Subcutaneous abdominal adipose tissue (tissue), 5 donors: ENCODE results near the gene ANO10.

Source experiments
- H3K27ac ChIP-seq: one replicate; pipeline ENCODE4 v1.7.0; 2013; ENCODE audit warnings: low read depth, mild to moderate bottlenecking, inconsistent platforms, low read length, moderate library complexity
- H3K27me3 ChIP-seq, 5 donors: one replicate each; pipeline ENCODE4 v1.7.0; 2013; ENCODE audit warnings: low read length in 5 of 5, inconsistent platforms in 1 of 5; ENCODE audit not compliant: control insufficient read depth in 5 of 5, insufficient read depth in 4 of 5
- H3K36me3 ChIP-seq, 5 donors: one replicate each; pipeline ENCODE4 v1.7.0; 2013; ENCODE audit warnings: low read length in 5 of 5; ENCODE audit not compliant: control insufficient read depth in 5 of 5, insufficient read depth in 5 of 5
- H3K4me1 ChIP-seq, 5 donors: one replicate each; pipeline ENCODE4 v1.7.0; 2013; ENCODE audit warnings: low read length in 5 of 5, mild to moderate bottlenecking in 3 of 5, moderate library complexity in 1 of 5; ENCODE audit not compliant: control insufficient read depth in 5 of 5, insufficient read depth in 5 of 5
- H3K4me3 ChIP-seq, 5 donors: one replicate each; pipeline ENCODE4 v1.7.0; 2013; ENCODE audit warnings: low read length in 5 of 5, low read depth in 1 of 5
- H3K9ac ChIP-seq, 5 donors: one replicate each; pipeline ENCODE4 v1.7.0; 2013; ENCODE audit warnings: low read length in 5 of 5, mild to moderate bottlenecking in 4 of 5, moderate library complexity in 3 of 5
- H3K9me3 ChIP-seq, 5 donors: one replicate each; pipeline ENCODE4 v1.7.0; 2013; ENCODE audit warnings: low read length in 5 of 5; ENCODE audit not compliant: control insufficient read depth in 5 of 5
- donor health status: healthy.
- donor health status: healthy.
- donor health status: healthy.
- donor health status: healthy.
- donor health status: healthy.

ANO10 gene

DNA sequence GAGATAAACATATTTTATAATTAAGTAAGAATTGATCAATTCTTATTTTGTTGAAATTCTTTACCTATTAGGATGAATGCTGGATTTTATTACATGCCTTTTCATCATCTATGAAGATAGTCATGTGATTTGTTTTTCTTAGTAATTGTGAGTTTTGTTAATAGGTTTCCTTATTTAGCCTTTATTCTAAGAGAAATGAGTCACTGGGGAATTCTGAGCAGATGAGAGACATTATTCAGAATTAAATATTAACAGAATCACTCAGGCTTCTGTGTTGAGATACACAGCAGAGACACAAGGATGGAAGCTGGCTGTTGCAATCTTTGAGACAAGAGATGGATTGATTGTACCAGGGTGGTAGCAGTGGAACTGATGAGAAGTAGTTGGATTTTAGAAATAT, 7.4 kb upstream of the ANO10 start:
- H3K9me3 ChIP-seq, result no peaks in the 10 kb centered on the region
- H3K4me3 ChIP-seq, result no peak overlapping the region
- H3K36me3 ChIP-seq, result no peaks in the 10 kb centered on the region
- H3K9ac ChIP-seq, result no peak overlapping the region
- no peak overlapping the region for H3K27ac ChIP-seq
- no peaks in the 10 kb centered on the region for H3K4me1 ChIP-seq
- H3K27me3 ChIP-seq, result no peaks in the 10 kb centered on the region

DNA sequence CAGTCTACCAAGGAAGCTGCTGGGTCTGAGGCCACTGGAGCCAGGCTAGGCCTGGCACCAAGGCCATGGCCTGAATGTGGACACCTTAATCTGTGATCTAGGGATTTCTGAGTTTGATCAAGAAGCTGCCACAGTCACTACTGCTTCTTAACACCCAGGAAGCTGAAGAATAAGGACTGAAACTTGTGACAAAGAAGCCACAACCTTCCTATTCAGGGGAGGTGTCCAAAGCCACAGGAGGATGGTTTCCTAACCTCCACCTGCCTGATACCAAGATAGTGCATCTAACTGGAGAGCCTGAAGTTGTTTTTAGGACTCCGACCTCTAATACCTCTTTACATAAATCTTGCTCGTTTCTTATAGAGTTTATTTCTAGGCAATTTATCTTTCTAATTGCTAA, 5.5 kb upstream of the ANO10 start:
- no peaks in the 10 kb centered on the region for H3K36me3 ChIP-seq
- peaks cover 0 to 4% (median 4%) of the 10 kb centered on the region in 5 donors for H3K4me1 ChIP-seq
- no peak overlapping the region for H3K4me3 ChIP-seq
- no peak overlapping the region for H3K9ac ChIP-seq
- H3K27me3 ChIP-seq, result no peaks in the 10 kb centered on the region
- H3K27ac ChIP-seq, result no peak overlapping the region
- no peaks in the 10 kb centered on the region for H3K9me3 ChIP-seq

DNA sequence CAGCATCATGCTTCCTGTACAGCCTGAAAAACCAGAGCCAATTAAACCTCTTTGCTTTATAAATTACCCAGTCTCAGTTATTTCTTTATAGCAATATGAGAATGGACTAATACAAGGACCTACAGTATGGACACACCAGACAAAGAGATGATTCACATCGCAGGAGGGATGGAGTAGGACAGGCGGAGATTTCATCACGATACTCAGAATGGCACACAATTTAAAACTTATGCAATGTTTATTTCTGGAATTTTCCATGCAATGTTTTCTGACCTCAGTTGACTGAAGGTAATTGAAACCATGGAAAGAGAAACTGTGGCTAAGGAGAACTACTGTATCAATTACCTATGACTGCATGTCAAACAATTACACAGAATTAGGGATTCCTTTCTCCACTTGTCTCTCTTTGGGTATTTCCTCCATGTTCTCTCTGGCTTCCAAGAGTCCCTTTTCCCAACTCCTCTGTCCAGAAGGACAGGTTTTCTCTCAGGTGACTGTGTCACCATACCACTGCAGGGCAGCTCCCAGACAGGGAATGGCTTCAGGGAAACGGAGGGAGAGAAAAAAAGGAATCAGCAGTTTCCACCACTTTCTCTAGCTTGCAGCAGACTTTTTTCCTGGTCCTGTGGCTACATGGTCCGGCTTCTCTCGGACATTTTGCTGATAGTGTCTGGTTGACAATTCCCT, 3.0 kb upstream of the ANO10 start:
- Histone ChIP-seq H3K27me3 (no peaks in the 10 kb centered on the region), H3K9me3 (no peaks in the 10 kb centered on the region), H3K4me1 (peaks cover 0 to 18% (median 13%) of the 10 kb centered on the region in 5 donors), H3K4me3 (no peak overlapping the region), H3K27ac (no peak overlapping the region), H3K9ac (no peak overlapping the region), H3K36me3 (no peaks in the 10 kb centered on the region)

DNA sequence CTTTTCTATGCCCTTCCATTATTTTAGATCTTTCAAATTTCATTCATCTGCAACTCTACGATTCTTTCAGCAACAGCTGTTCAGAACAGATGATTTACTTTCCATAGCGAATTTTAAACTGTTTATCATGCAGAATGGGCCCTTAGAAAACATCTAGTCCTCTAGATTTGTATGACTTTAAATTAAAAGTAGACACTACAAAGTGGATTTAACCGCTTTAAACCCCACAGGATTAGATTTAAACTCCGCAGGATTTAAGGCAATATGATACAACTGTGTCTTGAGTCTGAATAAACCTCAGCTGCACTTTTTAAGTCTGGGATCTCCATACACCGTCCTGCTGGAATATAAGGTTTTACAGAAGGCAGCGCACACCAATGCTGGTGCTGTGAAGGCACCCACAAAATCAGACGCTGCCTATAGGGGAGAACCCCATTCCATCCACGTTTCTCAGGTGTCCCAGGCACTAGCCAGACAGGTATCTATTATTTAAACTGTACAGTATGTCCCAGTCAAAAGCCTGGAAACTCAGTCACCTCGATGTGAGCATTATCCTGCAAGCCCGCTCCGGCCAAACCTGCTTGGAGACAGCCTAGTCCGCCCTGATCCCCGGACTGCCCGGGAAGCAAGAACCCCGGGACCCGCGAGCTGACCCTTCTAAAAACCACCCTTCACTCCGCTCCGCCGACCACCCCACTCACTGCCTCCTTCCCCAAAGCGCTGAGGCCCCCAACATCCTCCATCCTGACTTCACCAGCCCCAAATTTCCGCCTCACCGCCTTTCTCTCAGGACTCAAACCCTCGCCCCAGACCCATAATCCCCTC, 768 bp downstream of the ANO10 start:
- Histone ChIP-seq H3K9ac (peak overlapping the region; percentile 44 to 89 (median 79)), H3K27ac (peak overlapping the region; percentile 57), H3K27me3 (no peaks in the 10 kb centered on the region)

DNA sequence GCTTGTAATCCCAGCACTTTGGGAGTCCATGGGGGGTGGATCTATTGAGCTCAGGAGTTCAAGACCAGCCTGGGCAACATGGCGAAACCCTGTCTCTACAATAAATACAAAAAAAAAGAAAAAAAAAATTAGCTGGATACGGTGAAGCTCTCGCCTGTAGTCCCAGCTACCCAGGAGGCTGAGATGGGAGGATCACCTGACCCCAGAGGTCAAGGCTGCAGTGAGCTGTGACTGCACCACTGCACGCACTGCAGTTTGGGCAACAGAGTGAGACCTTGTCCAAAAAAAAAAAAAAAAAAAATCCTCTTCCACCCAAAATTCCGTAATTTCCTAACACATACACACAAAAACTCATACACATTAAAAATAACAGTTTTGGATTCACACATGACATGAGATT, 2.2 kb downstream of the ANO10 start:
- Histone ChIP-seq H3K4me1 (peaks cover 0 to 18% (median 13%) of the 10 kb centered on the region in 5 donors), H3K27me3 (no peaks in the 10 kb centered on the region), H3K9ac (no peak overlapping the region), H3K4me3 (no peak overlapping the region), H3K27ac (no peak overlapping the region), H3K36me3 (no peaks in the 10 kb centered on the region), H3K9me3 (no peaks in the 10 kb centered on the region)

More for the DNA sequence above, 768 bp downstream of the ANO10 start:
- no peaks in the 10 kb centered on the region for H3K9me3 ChIP-seq
- peak overlapping the region; percentile 79 to 89 (median 85) for H3K4me3 ChIP-seq
- no peaks in the 10 kb centered on the region for H3K36me3 ChIP-seq
- H3K4me1 ChIP-seq, result peaks cover 0 to 18% (median 13%) of the 10 kb centered on the region in 5 donors

DNA sequence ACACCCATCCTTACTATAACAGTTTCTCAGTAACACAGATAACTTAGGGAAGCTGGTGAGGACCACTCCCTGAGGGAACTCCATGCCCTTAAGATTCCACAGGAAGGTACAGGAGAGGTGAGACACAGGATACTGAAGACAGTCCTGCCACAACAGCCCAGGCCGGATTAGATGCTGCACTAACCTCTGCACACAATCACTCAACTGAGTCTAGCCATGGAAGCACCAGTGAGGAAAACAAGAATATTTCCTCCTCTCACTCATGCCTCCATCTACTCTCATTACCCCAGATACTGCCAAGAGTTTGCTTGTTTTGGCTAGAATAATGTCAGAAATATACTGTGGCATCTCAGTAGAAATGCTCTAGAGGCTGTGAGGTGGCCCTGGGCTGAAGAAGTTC, 3.7 kb downstream of the ANO10 start:
- Histone ChIP-seq H3K4me1 (peaks cover 0 to 18% (median 13%) of the 10 kb centered on the region in 5 donors), H3K9ac (no peak overlapping the region), H3K27ac (no peak overlapping the region), H3K4me3 (no peak overlapping the region), H3K36me3 (no peaks in the 10 kb centered on the region), H3K9me3 (no peaks in the 10 kb centered on the region), H3K27me3 (no peaks in the 10 kb centered on the region)

DNA sequence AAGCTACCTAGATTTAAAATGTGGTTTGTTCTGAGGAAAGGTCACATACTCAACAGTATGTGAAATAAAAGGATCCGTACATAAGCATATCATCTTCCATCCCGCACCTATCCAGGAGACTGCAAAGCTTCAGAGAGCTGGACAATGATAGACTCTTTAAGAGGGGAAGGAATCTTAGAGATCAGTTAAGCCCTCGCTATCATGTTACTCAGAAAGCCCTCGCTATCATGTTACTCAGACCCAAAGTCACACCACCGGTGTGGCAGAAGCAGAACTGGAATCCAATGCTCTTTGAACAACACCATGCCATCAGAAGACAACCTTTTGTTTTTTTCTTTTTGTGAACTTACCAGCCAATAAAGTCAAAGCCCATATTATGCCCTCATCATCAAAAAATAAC, 5.8 kb downstream of the ANO10 start:
- no peaks in the 10 kb centered on the region for H3K9me3 ChIP-seq
- no peak overlapping the region for H3K27ac ChIP-seq
- H3K27me3 ChIP-seq, result no peaks in the 10 kb centered on the region
- no peaks in the 10 kb centered on the region for H3K36me3 ChIP-seq
- H3K4me1 ChIP-seq, result peaks cover 0 to 6% (median 5%) of the 10 kb centered on the region in 5 donors
- H3K4me3 ChIP-seq, result no peak overlapping the region
- H3K9ac ChIP-seq, result no peak overlapping the region

DNA sequence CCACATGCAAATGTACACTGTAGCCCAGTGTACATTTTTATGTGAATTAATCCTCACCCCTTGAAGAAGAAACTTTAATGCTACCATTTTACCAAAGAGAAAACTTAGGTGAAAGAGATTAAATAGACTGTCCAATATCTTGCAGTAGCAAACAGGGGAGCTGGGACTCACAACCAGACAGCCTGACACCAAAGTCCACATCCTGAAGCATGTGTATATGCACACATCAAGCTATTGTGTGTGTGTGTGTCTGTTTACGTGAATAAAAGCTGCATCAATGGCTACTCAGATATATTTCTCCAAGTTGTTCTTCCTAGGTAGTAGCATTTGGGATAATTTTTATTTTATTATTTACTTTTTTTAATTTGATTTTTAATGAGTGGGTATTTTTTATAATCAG, 6.7 kb downstream of the ANO10 start:
- Histone ChIP-seq H3K36me3 (no peaks in the 10 kb centered on the region), H3K9ac (no peak overlapping the region), H3K4me1 (no peaks in the 10 kb centered on the region), H3K4me3 (no peak overlapping the region), H3K27ac (no peak overlapping the region), H3K9me3 (no peaks in the 10 kb centered on the region), H3K27me3 (no peaks in the 10 kb centered on the region)

DNA sequence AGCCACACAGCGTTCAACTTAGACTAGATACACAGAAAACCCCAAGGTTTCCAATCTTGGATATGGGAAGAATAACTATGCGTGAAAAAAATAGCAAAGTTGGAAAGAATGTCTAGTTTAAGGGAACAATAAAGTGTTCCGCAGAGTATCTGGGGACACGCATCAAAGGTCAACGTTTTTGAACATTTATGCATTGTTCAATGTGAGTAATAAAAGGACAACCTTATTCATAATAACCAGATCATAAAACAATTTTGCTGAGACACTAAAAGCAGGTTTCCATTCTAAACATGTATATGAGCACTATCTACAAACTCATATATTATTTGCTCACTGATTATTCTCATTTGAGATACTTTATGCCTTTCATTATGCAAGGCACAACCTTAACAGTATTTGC, 7.8 kb downstream of the ANO10 start:
- Histone ChIP-seq H3K9me3 (no peaks in the 10 kb centered on the region), H3K27ac (no peak overlapping the region), H3K4me1 (no peaks in the 10 kb centered on the region), H3K9ac (no peak overlapping the region), H3K27me3 (no peaks in the 10 kb centered on the region), H3K36me3 (no peaks in the 10 kb centered on the region), H3K4me3 (no peak overlapping the region)

DNA sequence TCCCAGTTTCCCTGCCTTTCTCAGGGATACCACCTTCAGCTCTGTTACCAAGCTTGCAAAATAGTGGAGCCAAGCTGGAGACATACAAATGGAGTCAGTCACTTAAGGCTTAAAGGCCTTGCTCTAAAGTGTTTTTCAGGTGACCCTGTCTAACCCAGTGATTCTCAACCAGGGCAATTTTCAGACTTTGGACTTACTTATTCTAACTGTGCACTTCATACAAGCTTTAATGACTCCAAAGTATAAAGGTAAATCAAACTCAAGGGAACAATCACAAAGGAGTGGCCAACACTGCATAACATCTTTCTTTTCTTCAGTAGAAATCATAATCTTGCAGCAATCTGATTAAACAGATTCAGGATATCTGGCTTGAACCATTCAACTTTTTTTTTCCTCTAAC, 9.4 kb downstream of the ANO10 start:
- no peak overlapping the region for H3K27ac ChIP-seq
- H3K4me1 ChIP-seq, result no peaks in the 10 kb centered on the region
- no peaks in the 10 kb centered on the region for H3K9me3 ChIP-seq
- no peak overlapping the region for H3K4me3 ChIP-seq
- H3K9ac ChIP-seq, result no peak overlapping the region
- no peaks in the 10 kb centered on the region for H3K36me3 ChIP-seq
- no peaks in the 10 kb centered on the region for H3K27me3 ChIP-seq
